Fibroblast of skin of back (primary cell): ENCODE results near the gene CREBBP.

ENCODE experiments used
- DNase-seq: peaks from one replicate; pipeline ENCODE4 v3.0.0-alpha.2; 2013

Gene CREBBP

GRCh38 chr16:3793161-3793576, 87.3 kb downstream of the CREBBP start:
- DNase-seq = no peak

- no peak for DNase-seq
These were observed 88.0 kb downstream of the CREBBP start for GRCh38 chr16:3792472-3793012.

DNA sequence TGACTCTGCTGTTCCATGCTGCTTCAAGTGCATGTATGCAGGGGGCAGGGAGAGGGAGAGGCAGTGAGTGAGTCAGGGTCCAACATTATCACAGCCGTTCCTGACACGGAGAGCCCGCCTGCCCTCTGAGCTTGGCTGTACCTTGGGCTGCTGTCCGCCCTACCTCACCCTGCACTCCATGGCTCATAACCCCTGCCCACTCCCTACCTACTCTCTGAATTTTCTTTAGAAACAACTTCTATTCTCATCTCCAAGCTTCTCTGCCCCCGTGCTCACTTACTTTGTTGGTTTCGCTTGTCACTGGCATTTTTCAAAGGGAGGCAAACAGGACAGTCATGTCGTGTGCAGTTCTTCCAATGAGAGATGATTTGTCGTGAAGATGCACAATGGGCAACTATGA, 88.8 kb downstream of the CREBBP start:
- no peak for DNase-seq

- DNase-seq = no peak
These were observed 91.0 kb downstream of the CREBBP start for GRCh38 chr16:3789375-3790099.

DNA sequence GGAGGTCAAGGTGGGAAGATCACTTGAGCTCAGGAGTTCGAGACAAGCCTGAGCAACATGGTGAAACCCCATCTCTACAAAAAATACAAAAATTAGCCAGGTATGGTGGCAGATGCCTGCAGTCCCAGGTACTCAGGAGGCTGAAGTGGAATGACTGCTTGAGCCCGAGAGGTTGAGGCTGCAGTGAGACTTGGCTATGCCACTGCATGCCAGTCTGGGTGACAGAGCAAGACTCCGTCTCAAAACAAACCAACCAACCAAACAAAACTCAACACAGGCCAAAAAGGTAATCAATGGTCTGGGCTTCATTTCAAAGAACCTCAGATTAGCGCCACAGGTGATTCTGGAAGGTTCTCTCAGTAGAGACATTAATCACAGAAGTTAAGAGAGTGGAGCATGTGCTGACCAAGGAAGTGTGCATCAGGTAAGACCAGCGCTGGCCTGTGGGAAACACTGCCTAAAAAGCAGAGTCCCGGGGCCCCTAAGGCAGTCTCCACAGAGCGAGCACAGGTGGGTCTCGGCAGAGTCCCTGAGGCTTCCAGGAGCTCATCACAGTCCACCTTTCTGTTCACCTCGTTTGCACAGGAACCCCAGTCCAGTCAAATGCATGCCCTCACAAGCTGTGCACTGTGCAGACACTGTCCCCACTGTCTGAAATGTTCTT, 91.7 kb downstream of the CREBBP start:
- no peak for DNase-seq

DNA sequence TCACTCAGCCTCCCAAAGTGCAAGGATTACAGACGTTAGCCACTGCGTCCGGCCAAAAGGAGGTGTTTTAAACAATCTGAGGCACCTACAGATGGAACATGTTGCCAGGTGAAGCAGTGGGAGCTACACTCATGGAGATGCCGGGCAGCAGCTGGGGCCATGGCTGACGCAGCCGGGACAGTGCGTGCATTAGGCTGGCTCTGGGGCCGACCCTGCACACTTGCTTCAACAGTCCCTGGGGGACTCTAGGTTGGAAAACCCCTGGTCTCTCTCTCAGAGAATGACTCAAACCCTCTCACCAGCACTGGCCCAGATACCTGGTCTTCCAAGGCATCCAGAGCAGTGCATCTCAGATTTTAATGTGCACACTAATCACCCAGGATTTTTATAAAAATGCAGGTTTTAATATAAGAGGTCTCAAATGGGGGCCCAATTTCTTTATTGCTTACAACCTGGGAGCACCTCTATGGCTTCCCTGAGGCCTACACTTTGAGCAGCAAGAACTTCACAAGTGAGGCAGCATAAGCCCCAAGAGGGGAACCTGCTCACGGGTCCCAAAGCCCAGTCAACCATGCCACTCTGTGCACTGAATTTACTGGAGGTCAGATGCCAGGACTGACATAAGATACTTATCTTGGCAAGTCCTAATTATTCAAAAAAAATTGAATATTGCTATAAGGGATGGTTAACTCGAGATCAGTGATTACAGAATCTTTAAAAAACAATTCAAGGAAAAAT, 92.4 kb downstream of the CREBBP start:
- DNase-seq = no peak

DNA sequence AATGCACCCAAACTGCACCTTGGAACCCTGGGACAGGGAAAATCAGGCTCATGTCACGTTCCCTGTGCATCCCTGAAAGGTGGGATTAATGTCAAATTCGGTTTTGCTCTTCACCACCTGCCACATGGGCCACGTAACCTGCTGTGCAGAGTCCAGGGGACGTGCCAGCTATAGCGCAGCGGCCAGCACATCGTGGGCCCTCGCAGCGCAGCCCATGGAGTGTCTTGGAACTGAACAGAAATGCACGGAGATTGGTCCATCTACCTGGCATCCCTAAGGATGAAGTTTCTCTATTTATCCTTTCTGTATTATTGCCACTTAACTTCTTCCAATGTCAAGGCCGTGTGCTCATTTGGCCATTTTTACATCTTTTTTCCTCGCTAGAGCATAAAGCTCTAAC, 95.1 kb downstream of the CREBBP start:
- DNase-seq = no peak

DNA sequence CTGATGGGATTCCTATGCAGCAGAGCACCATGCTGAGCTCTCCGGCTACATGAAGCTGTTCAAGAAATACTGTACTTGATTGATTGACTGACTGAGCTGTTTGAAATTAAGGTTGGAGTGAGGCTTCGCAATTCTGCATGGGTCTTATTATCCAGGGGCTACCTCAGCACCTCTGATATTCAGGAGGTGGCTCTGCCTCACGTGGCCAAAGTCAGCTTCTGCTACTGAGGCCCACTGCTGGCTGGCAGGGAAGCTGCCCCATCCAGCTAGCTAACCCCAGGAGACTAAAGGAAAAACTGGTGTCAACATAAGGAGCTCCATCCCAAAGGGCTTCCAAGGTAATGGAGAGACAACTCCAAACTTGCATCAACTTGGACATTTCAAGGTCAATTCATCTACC, 97.0 kb downstream of the CREBBP start:
- no peak for DNase-seq

GRCh38 chr16:3782566-3782965, 97.9 kb downstream of the CREBBP start:
- DNase-seq = no peak

- no peak for DNase-seq
These were observed 99.1 kb downstream of the CREBBP start for GRCh38 chr16:3781421-3781820.

DNA sequence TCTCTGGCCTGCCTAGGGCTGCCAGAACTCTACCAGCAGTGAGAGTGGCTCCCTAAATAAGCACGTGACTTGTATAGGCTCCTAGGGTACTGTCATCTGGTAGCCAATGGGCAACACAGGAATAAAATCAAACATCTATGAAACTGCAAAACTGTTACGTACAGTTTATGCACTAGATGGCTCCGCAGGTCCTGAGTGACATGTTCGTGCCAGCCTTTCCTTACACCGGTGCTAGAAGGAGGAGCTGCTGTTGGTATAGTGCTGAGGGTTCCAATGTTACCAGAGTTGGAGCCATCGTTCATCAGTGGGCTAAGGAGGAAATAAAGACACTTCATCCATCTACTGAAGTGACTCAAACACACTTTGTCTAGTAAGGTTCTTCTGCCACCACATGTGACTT, 99.9 kb downstream of the CREBBP start:
- DNase-seq = peak; percentile 26

DNA sequence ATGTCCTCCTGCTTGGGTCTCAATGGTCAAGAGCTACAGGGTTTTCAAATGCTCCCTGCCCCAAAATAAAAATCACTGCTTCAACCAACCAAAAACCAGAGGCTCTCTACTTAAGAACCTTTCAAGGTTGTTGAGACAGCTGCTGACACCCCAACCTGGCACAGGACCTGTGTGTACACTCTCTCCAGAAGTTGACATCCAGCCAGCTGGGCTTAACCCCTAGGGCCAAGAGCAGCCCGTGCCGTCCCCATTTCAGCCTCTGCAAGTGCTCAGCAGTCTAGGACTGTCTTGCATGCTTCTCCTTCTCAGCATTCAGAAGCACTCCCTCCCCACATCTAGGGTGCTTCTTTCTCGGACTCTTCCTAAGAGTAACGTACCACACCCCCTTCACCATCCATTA, 104.2 kb downstream of the CREBBP start:
- DNase-seq = no peak

- DNase-seq = no peak
These were observed 105.7 kb downstream of the CREBBP start for GRCh38 chr16:3774819-3775218.

- DNase-seq = peak; percentile 64
These were observed 106.3 kb downstream of the CREBBP start for GRCh38 chr16:3774156-3774767.

DNA sequence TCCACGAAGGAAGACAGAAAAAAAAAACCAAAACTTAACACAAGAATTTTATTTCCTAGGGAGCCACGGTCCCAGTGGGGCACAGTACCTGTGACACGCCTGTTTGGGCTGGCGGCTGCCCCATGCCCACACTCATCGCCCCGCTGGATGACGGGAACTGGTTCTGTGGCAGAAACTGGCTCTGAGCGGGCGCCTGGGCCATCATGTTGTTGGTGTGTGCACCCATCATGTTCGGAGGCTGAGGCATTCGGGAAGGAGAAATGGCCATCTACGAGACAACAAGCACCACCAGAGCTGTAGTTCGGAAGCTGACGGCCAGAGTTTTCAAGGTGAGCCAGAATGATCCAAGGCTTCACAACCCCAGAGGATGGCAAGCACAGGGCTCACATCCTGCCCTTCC, 106.8 kb downstream of the CREBBP start:
- no peak for DNase-seq

DNA sequence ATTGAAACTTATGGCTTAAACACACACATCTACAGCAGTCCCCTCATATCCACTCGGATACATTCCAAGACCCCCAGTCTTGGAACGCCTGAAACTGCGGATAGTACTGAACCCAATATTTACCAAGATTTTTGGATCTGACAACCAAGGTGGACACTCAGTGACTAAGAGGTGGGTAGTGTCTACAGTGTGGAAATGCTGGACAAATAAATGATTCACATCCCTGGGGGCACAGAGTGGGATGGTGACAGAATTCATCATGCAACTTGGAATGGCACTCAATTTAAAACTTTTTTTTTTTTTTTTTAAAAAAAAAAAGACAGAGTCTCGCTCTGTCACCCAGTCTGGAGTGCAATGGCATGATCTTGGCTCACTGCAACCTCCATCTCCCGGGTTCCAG, 109.0 kb downstream of the CREBBP start:
- peak; percentile 48 for DNase-seq

DNA sequence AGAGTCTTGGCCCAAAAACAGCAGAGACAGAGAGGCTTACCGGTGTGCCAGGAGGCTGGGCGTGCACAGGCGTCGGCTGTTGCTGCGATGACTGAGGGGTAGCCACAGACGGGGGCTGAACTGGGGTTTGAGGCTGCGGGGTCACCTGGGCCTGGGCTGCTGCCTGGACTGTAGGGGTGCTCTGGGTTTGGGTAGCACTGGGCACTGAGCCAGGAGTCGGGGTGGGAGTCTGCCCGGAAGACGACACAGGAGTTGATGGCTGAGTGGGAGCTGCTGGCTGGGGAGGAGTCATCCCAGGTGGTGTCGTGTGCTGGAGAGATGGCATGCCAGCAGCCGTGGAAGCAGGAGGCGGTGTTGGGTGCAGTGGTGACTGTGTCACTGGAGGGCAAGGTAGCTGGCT, 110.0 kb downstream of the CREBBP start:
- no peak for DNase-seq

DNA sequence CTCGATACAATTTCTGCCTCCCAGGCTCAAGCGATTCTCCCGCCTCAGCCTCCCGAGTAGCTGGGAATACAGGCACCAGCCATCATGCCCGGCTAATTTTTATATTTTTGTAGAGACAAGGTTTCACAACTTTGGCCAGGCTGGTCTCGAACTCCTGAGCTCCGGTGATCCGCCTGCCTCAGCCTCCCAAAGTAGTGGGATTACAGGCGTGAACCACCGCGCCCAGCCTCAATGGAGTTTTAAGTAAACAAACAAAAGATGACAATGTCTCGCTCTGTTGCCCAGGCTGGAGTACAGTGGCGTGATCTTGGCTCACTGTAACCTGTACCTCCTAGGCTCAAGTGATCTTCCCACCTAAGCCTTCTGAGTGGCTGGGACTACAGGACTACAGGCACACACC, 110.6 kb downstream of the CREBBP start:
- DNase-seq = no peak

GRCh38 chr16:3769013-3769412, 111.5 kb downstream of the CREBBP start:
- no peak for DNase-seq

- DNase-seq = no peak
These were observed 113.1 kb downstream of the CREBBP start for GRCh38 chr16:3767333-3767986.

- no peak for DNase-seq
These were observed 114.3 kb downstream of the CREBBP start for GRCh38 chr16:3766177-3766576.

DNA sequence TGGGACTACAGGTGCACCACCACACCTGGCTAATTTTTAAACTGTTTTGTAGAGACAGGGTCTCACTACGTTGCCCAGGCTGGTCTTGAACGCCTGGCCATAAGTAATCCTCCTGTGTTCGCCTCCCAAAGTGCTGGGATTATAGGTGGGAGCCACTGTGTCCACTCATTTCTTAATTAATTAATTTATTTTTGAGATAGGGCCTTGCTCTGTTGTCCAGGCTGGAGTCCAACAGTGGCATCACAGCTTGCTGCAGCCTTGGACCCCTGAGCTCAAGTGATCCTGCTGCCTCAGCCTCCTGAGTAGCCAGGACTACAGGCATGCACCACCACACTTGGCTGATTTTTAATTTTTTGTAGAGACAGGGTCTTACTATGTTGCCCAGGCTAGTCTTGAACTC, 116.1 kb downstream of the CREBBP start:
- DNase-seq = no peak
